Common myeloid progenitor, CD34-positive (primary cell): Measurements from ENCODE around the gene CACNA1H.
"Not testable (repeated sequence)": the region's sequence is repeated elsewhere in the genome, so short reads cannot be mapped to it uniquely, and the experiment has no call there.

Source experiments
- CTCF ChIA-PET: fragments of 350-600 bp; sonication (Branson Sonifier 250); formaldehyde crosslinking; loops from one replicate; lab custom pipeline; 2021; ENCODE audit warnings: antibody characterized with exemption; lab: Charles Lee
- POLR2A ChIA-PET: fragments of 350-600 bp; sonication (Branson Sonifier 250); formaldehyde crosslinking; loops from one replicate; lab custom pipeline; 2021; ENCODE audit warnings: antibody characterized with exemption; lab: Charles Lee
- DNase-seq, 3 donors: peaks; one replicate each; pipeline versions ENCODE4 v3.0.0 to v3.0.0-alpha.2; 2013
- H3K27ac ChIP-seq, 2 experiments: 1 replicate in 1 of 2; 2 replicates in 1 of 2; pipeline ENCODE4 v1.7.0; 2013; ENCODE audit warnings: inconsistent platforms in 2 of 2, low read length in 2 of 2, mild to moderate bottlenecking in 2 of 2, low read depth in 1 of 2, moderate library complexity in 1 of 2; ENCODE audit not compliant: severe bottlenecking in 2 of 2, insufficient read depth in 1 of 2, poor library complexity in 1 of 2
- H3K27me3 ChIP-seq, 5 experiments: replicated peaks in 2 of 5; 1 replicate in 3 of 5; 2 replicates in 2 of 5; pipeline versions ENCODE4 v1.6.1 to v1.7.0; 2013; ENCODE audit warnings: low read length in 4 of 5, mild to moderate bottlenecking in 2 of 5, moderate library complexity in 2 of 5, inconsistent platforms in 1 of 5; ENCODE audit not compliant: insufficient read depth in 5 of 5, control insufficient read depth in 4 of 5
- H3K36me3 ChIP-seq, 4 experiments: 1 replicate in 2 of 4; 2 replicates in 2 of 4; pipeline versions ENCODE4 v1.6.1 to v1.7.0; 2013; ENCODE audit warnings: low read length in 3 of 4, control low read depth in 1 of 4, mild to moderate bottlenecking in 1 of 4; ENCODE audit not compliant: control insufficient read depth in 4 of 4, insufficient read depth in 4 of 4
- H3K4me1 ChIP-seq, 4 experiments: 1 replicate in 3 of 4; 2 replicates in 1 of 4; pipeline versions ENCODE4 v1.6.1 to v1.7.1; 2013; ENCODE audit warnings: low read length in 3 of 4, mild to moderate bottlenecking in 3 of 4, control low read depth in 1 of 4, inconsistent platforms in 1 of 4, moderate library complexity in 1 of 4; ENCODE audit not compliant: control insufficient read depth in 4 of 4, insufficient read depth in 4 of 4; ENCODE audit errors: control extremely low read depth in 1 of 4
- H3K4me3 ChIP-seq, 7 experiments: 1 replicate in 4 of 7; 2 replicates in 3 of 7; pipeline versions ENCODE4 v1.5.1 to v1.7.0; 2013; ENCODE audit warnings: mild to moderate bottlenecking in 7 of 7, low read length in 6 of 7, moderate library complexity in 6 of 7, inconsistent platforms in 2 of 7, low read depth in 2 of 7, control low read depth in 1 of 7; ENCODE audit not compliant: insufficient read depth in 4 of 7, control insufficient read depth in 1 of 7; ENCODE audit errors: extremely low read depth in 1 of 7
- H3K9me3 ChIP-seq, 5 experiments: 1 replicate in 4 of 5; 2 replicates in 1 of 5; pipeline versions ENCODE4 v1.6.1 to v1.7.1; 2013; ENCODE audit warnings: low read length in 4 of 5, mild to moderate bottlenecking in 2 of 5, inconsistent platforms in 1 of 5, low read depth in 1 of 5, moderate library complexity in 1 of 5; ENCODE audit not compliant: control insufficient read depth in 4 of 5, insufficient read depth in 2 of 5; ENCODE audit errors: control extremely low read depth in 1 of 5
- WGBS: methylation state at CpG from one replicate; pipeline ENCODE4 v1.1.5; 2013; ENCODE audit not compliant: insufficient coverage; 5-methylcytosine and 5-hydroxymethylcytosine counted together

Gene CACNA1H

DNA sequence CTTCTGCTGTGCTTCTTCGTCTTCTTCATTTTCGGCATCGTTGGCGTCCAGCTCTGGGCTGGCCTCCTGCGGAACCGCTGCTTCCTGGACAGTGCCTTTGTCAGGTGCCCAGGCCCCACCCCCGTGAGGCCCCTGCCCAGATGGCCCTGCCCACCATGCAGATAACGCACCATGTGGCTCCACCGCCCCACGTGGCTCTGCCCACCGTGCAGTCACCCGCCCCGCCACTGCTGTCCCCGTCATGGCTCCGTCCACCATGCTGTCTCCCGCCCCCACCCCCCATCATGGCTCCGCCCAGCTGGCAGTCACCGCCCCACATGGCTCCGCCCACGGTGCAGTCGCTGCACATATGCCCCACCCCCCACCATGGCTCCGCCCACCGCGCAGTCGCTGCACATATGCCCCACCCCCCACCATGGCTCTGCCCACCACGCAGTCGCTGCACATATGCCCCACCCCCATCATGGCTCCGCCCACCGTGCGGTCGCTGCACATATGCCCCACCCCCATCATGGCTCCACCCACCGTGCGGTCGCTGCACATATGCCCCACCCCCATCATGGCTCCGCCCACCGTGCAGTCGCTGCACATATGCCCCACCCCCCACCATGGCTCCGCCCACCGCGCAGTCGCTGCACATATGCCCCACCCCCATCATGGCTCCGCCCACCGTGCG, 45.9 kb downstream of the CACNA1H start:
- H3K27ac ChIP-seq, H3K9me3 ChIP-seq, POLR2A ChIA-PET, CTCF ChIA-PET, H3K4me1 ChIP-seq, H3K36me3 ChIP-seq, H3K4me3 ChIP-seq, DNase-seq: not testable (repeated sequence)
- 90% methylated on average over 14 of the region's 44 CpGs for WGBS
- peaks cover 0 to 19% (median 0%) of the 10 kb centered on the region in 5 experiments for H3K27me3 ChIP-seq

DNA sequence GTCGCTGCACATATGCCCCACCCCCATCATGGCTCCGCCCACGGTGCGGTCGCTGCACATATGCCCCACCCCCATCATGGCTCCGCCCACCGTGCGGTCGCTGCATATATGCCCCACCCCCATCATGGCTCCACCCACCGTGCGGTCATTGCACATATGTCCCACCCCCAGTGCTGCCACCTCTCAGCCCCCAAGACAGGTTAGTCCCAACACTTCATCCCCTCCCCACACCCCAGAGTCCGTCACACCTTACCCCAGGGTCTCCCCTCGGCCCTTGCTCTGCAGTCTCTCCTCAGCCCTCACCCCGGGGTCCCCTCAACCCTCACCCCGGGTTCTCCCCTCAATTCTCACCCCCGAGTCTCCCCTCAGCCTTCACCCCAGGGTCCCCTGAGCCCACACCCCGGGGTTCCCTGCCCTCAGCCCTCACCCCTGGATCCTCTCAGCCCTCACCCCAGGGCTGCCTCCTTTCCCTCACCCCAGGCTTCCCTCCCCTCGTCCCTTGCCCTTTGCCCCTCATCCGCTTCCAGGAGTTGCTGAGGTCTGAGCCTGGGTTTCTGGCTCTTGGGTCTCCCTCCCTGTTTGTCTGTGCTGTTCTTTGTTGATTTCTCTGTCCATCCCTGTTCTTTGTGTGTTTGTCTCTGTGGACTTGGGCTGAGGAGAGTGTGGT, 46.6 kb downstream of the CACNA1H start:
- DNase-seq: no peak
- H3K27ac ChIP-seq: no peak overlapping the region
- H3K36me3 ChIP-seq: no peaks in the 10 kb centered on the region
- no peaks in the 10 kb centered on the region for H3K9me3 ChIP-seq
- 91% methylated on average over 8 of the region's 19 CpGs for WGBS
- CTCF ChIA-PET: no interaction called here
- no peaks in the 10 kb centered on the region for H3K4me1 ChIP-seq
- POLR2A ChIA-PET: no interaction called here
- H3K4me3 ChIP-seq: no peak overlapping the region
- peaks cover 0 to 14% (median 0%) of the 10 kb centered on the region in 5 experiments for H3K27me3 ChIP-seq

DNA sequence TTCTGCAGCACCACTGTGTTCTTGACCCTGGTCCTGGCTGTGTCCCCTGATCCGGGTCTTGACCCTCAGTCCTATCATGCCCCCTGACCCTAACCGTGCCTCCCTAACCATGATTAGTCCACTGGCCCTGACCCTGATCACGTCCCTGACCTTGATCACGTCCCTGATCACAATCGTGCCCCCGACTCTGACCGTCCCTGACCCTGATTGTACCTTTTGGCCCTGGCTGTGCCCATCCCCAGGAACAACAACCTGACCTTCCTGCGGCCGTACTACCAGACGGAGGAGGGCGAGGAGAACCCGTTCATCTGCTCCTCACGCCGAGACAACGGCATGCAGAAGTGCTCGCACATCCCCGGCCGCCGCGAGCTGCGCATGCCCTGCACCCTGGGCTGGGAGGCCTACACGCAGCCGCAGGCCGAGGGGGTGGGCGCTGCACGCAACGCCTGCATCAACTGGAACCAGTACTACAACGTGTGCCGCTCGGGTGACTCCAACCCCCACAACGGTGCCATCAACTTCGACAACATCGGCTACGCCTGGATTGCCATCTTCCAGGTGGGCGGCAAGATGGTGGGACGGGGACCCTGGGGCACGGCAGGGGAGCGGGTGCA, 47.2 kb downstream of the CACNA1H start:
- ChIA-PET CTCF (no interaction called here), POLR2A (no interaction called here)
- 96% methylated on average over 38 of the region's 38 CpGs for WGBS
- H3K27ac ChIP-seq: no peak overlapping the region
- no peaks in the 10 kb centered on the region for H3K9me3 ChIP-seq
- H3K36me3 ChIP-seq: no peaks in the 10 kb centered on the region
- no peak for DNase-seq
- no peak overlapping the region for H3K4me3 ChIP-seq
- no peaks in the 10 kb centered on the region for H3K4me1 ChIP-seq
- H3K27me3 ChIP-seq: peaks cover 0 to 14% (median 0%) of the 10 kb centered on the region in 5 experiments

DNA sequence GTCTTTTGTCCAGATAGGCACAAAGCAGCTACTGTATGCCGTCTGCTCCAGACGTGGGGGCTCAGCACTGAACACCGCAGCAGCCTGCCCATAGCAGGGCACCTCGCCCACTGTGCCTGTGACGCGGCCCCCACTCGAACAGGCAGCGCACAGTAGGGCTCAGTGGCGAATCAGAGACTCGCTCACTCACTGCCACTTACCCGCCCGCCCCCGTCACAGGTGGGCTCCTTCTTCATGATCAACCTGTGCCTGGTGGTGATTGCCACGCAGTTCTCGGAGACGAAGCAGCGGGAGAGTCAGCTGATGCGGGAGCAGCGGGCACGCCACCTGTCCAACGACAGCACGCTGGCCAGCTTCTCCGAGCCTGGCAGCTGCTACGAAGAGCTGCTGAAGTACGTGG, 48.5 kb downstream of the CACNA1H start:
- Histone ChIP-seq H3K36me3 (no peaks in the 10 kb centered on the region), H3K4me3 (no peak overlapping the region), H3K27ac (no peak overlapping the region), H3K9me3 (no peaks in the 10 kb centered on the region), H3K27me3 (peaks cover 0 to 7% (median 0%) of the 10 kb centered on the region in 5 experiments), H3K4me1 (no peaks in the 10 kb centered on the region)
- 95% methylated on average over 25 of the region's 25 CpGs for WGBS
- DNase-seq: no peak
- ChIA-PET POLR2A (no interaction called here), CTCF (no interaction called here)

DNA sequence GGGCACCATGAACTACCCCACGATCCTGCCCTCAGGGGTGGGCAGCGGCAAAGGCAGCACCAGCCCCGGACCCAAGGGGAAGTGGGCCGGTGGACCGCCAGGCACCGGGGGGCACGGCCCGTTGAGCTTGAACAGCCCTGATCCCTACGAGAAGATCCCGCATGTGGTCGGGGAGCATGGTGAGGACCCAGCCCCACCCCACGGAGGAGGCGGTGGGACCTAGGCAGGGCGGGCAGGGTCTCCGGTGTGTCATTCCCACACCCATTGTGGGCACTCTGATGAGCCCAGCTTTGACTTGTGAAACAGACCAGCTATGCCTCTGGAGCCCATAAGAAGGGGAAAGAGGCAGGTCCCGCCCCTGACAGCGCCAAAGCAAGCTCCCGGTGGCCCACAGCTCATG, 49.4 kb downstream of the CACNA1H start:
- POLR2A ChIA-PET: no interaction called here
- 95% methylated on average over 17 of the region's 18 CpGs for WGBS
- no peaks in the 10 kb centered on the region for H3K36me3 ChIP-seq
- CTCF ChIA-PET: no interaction called here
- peaks cover 0 to 7% (median 0%) of the 10 kb centered on the region in 5 experiments for H3K27me3 ChIP-seq
- DNase-seq: no peak
- H3K27ac ChIP-seq: no peak overlapping the region
- H3K4me3 ChIP-seq: no peak overlapping the region
- H3K4me1 ChIP-seq: no peaks in the 10 kb centered on the region
- H3K9me3 ChIP-seq: no peaks in the 10 kb centered on the region

DNA sequence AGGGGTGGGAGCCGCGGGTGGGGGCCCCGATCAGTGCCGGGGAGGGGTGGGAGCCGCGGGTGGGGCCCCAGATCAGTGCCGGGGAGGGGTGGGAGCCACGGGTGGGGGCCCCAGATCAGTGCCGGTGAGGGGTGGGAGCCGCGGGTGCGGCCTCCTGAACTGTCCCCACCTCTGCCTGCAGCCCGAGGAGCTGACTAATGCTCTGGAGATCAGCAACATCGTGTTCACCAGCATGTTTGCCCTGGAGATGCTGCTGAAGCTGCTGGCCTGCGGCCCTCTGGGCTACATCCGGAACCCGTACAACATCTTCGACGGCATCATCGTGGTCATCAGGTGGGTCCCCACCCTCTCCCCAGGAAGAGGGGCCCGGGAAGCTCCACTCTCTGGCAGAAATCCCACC, 52.0 kb downstream of the CACNA1H start:
- ChIA-PET POLR2A (no interaction called here), CTCF (no interaction called here)
- no peaks in the 10 kb centered on the region for H3K36me3 ChIP-seq
- H3K27me3 ChIP-seq: no peaks in the 10 kb centered on the region
- H3K9me3 ChIP-seq: no peaks in the 10 kb centered on the region
- 91% methylated on average over 10 of the region's 21 CpGs for WGBS
- no peak for DNase-seq
- no peak overlapping the region for H3K4me3 ChIP-seq
- no peak overlapping the region for H3K27ac ChIP-seq
- H3K4me1 ChIP-seq: peaks cover 0 to 3% (median 0%) of the 10 kb centered on the region in 4 experiments

DNA sequence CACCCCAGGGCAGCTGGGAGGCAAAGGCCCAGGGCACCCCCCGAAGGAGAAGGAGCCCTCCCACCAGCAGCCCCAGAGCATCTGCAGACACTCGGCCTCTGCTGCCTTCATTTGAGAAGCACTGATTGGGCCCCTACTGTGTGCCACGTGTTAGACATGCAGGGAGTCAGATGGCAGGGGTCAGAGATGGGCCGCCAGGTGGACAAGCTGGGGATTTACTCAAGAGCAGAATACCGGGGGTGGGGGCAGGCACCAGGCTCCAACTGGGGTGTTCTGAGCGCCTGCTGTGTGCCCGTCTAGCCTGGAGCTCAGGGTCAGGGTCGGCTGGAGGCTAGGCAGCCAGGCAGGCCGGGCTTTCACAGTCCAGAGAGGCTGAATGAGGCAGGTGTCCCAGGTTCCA, 53.4 kb downstream of the CACNA1H start:
- Histone ChIP-seq H3K36me3 (no peaks in the 10 kb centered on the region), H3K4me1 (peaks cover 0 to 3% (median 0%) of the 10 kb centered on the region in 4 experiments), H3K4me3 (no peak overlapping the region), H3K9me3 (no peaks in the 10 kb centered on the region), H3K27ac (no peak overlapping the region), H3K27me3 (no peaks in the 10 kb centered on the region)
- CTCF ChIA-PET: no interaction called here
- POLR2A ChIA-PET: no interaction called here
- 83% methylated on average over 7 of the region's 9 CpGs for WGBS
- no peak for DNase-seq
